22Rv1 (cell line): Measurements from ENCODE around the gene ZFHX3.

Experiments
- H3K27ac ChIP-seq: fragments of 450-650 bp; 2 replicates; pipeline ENCODE4 v1.5.1; 2017
- CTCF ChIP-seq: fragments of 450-650 bp; IDR thresholded peaks from 2 replicates; pipeline ENCODE4 v1.5.1; 2017; ENCODE audit warnings: mild to moderate bottlenecking
- ZFX ChIP-seq: fragments of 450-650 bp; IDR thresholded peaks from 2 replicates; pipeline ENCODE4 v1.6.1; 2017; ENCODE audit warnings: antibody characterized with exemption, borderline replicate concordance

The ZFHX3 gene

GRCh38 chr16:73053364-73054124 is 5.6 kb upstream of the ZFHX3 start:
- H3K27ac ChIP-seq = peak overlapping the region; percentile 25; the same call in 1 of the 2 replicates
- TF ChIP-seq CTCF (no peak), ZFX (no peak)

GRCh38 chr16:73053038-73053363 is 5.1 kb upstream of the ZFHX3 start:
- no peak overlapping the region for H3K27ac ChIP-seq
- no peak for TF ChIP-seq ZFX
- TF ChIP-seq CTCF = no peak

- no peak overlapping the region for H3K27ac ChIP-seq
These were observed 4.6 kb upstream of the ZFHX3 start for GRCh38 chr16:73052576-73052975.

GRCh38 chr16:73051961-73052360 is 4.0 kb upstream of the ZFHX3 start:
- H3K27ac ChIP-seq = no peak overlapping the region
- no peak for TF ChIP-seq CTCF
- TF ChIP-seq ZFX = no peak

More at GRCh38 chr16:73052576-73052975, 4.6 kb upstream of the ZFHX3 start:
- TF ChIP-seq CTCF (no peak), ZFX (no peak)

- H3K27ac ChIP-seq = no peak overlapping the region
- no peak for TF ChIP-seq ZFX
- no peak for TF ChIP-seq CTCF
These were observed 3.3 kb upstream of the ZFHX3 start for GRCh38 chr16:73051226-73051625.

GRCh38 chr16:73050201-73051099 is 2.5 kb upstream of the ZFHX3 start:
- H3K27ac ChIP-seq = no peak overlapping the region
- TF ChIP-seq ZFX (no peak), CTCF (no peak)

- TF ChIP-seq CTCF = no peak
- TF ChIP-seq ZFX = no peak
- H3K27ac ChIP-seq = no peak overlapping the region
These were observed 1.6 kb upstream of the ZFHX3 start for GRCh38 chr16:73049511-73049910.
